HG03097 (cell line): ENCODE measurements around the gene FXYD4.

Experiments used
- ATAC-seq: cut with Tn5 transposase; IDR thresholded peaks from one replicate; pipeline ENCODE4 v1.9.1; 2021; ENCODE audit not compliant: unreplicated experiment, low FRiP score

Gene FXYD4

GRCh38 chr10:43393606-43394360 is 22.3 kb downstream of the FXYD4 start:
- ATAC-seq = no peak

GRCh38 chr10:43394868-43395267 is 23.4 kb downstream of the FXYD4 start:
- ATAC-seq = no peak

GRCh38 chr10:43395571-43396060 is 24.2 kb downstream of the FXYD4 start:
- ATAC-seq = no peak

- peak; percentile 40 for ATAC-seq
These were observed 24.9 kb downstream of the FXYD4 start for GRCh38 chr10:43396061-43396927.

GRCh38 chr10:43396928-43397624 is 25.6 kb downstream of the FXYD4 start:
- peak; percentile 77 for ATAC-seq

GRCh38 chr10:43398939-43399319 is 27.5 kb downstream of the FXYD4 start:
- ATAC-seq = no peak

- no peak for ATAC-seq
These were observed 28.2 kb downstream of the FXYD4 start for GRCh38 chr10:43399320-43400310.

- no peak for ATAC-seq
These were observed 30.2 kb downstream of the FXYD4 start for GRCh38 chr10:43401627-43402026.

GRCh38 chr10:43402176-43402575 is 30.7 kb downstream of the FXYD4 start:
- no peak for ATAC-seq

GRCh38 chr10:43402880-43403452 is 31.5 kb downstream of the FXYD4 start:
- ATAC-seq = no peak

- ATAC-seq = no peak
These were observed 32.7 kb downstream of the FXYD4 start for GRCh38 chr10:43403911-43404703.

- ATAC-seq = no peak
These were observed 33.3 kb downstream of the FXYD4 start for GRCh38 chr10:43404704-43405084.

- ATAC-seq = peak; percentile 21
These were observed 35.7 kb downstream of the FXYD4 start for GRCh38 chr10:43407148-43407575.

GRCh38 chr10:43407576-43408330 is 36.3 kb downstream of the FXYD4 start:
- ATAC-seq = peak; percentile 39

- no peak for ATAC-seq
These were observed 36.9 kb downstream of the FXYD4 start for GRCh38 chr10:43408331-43408709.

GRCh38 chr10:43408710-43409384 is 37.4 kb downstream of the FXYD4 start, which contains the start of gene HNRNPF:
Gene HNRNPF (minus strand): TSS chr10:43409186. CDS start chr10:43387884, 21,302 bp downstream.
- peak; percentile 59 for ATAC-seq

GRCh38 chr10:43409385-43410109 is 38.1 kb downstream of the FXYD4 start:
- no peak for ATAC-seq
